ENCODE data around the gene MTNR1A.

Gene MTNR1A

DNA sequence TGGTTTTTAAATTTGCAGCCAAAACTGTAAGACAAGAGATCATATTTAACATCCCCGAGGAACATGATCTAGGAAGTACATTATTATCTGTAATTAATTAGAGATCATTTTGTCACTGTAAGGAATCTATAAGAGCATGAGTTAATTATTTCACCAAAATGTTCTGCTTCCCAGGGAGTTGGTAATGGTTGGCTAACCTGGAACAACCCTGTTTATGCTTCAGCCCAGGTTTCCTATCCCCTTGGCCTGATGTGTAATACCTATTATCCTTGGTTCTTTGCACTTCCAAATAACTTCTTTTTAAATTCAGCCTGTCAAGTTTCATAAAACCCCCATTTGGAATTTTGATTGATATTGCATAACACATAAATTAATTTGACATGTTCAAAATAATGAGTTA lies 6.4 kb upstream of the MTNR1A start:
- H3K27ac ChIP-seq (ENCODE audit: low read depth, low read length) = no peak overlapping the region
- no peaks in the 10 kb centered on the region for H3K27me3 ChIP-seq (ENCODE audit: control insufficient read depth, insufficient read depth, low read length)
- H3K4me3 ChIP-seq (ENCODE audit: low read depth, low read length) = no peak overlapping the region
- no peaks in the 10 kb centered on the region for H3K36me3 ChIP-seq (ENCODE audit: control insufficient read depth, insufficient read depth, low read length)
- 0 out of 2 replicates have a peak, but pooled peaks cover 4% of the 10 kb centered on the region for H3K9me3 ChIP-seq (ENCODE audit: control insufficient read depth, insufficient read depth, low read depth, low read length)
- no peaks in the 10 kb centered on the region for H3K4me1 ChIP-seq (ENCODE audit: control insufficient read depth, insufficient read depth, low read length)
- no peak overlapping the region for H3K9ac ChIP-seq (ENCODE audit: low read length)

DNA sequence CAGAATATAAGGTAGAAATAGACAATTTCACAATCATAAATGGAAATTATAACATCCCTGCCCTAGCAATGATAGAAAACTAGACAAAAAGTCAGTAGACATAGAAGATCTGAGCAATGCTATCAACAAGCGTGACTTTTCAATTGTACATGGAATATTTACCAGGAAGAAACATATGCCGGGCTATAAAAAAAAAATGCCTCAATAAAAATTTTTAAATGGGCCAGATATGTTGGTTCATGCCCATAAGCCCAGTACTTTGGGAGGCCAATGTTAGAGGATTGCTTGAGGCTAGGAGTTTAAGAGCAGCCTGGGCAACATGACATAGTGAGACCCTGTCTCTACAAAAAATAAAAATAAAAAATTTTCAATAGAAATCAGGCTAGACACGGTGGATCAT lies 5.3 kb upstream of the MTNR1A start:
- Histone ChIP-seq H3K27ac (ENCODE audit: low read depth, low read length) (no peak overlapping the region), H3K4me1 (ENCODE audit: control insufficient read depth, insufficient read depth, low read length) (no peaks in the 10 kb centered on the region), H3K36me3 (ENCODE audit: control insufficient read depth, insufficient read depth, low read length) (no peaks in the 10 kb centered on the region), H3K9ac (ENCODE audit: low read length) (no peak overlapping the region), H3K4me3 (ENCODE audit: low read depth, low read length) (no peak overlapping the region), H3K9me3 (ENCODE audit: control insufficient read depth, insufficient read depth, low read depth, low read length) (0 out of 2 replicates have a peak, but pooled peaks cover 4% of the 10 kb centered on the region), H3K27me3 (ENCODE audit: control insufficient read depth, insufficient read depth, low read length) (peaks cover 5% of the 10 kb centered on the region)

DNA sequence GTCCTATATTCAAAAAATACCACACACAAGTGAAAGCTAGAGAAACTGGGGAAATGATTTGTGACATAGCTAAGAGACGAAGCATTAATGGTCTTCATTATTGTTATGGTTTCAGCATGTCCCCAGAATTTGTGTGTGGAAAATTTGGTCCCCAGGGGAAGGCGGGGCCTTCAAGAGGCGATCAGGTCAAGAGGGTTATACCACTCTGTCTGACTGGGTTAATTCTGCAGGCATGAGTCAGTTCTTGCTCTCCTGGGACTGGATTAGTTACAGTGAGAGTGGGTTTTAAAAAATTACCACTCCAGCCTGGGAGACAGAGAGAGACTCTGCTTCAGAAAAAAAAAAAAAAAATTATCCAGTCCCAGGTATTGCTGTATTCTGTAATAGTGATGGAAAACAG lies 2.1 kb upstream of the MTNR1A start:
- H3K9me3 ChIP-seq (ENCODE audit: control insufficient read depth, insufficient read depth, low read depth, low read length) = 0 out of 2 replicates have a peak, but pooled peaks cover 4% of the 10 kb centered on the region
- peaks cover 18% of the 10 kb centered on the region for H3K27me3 ChIP-seq (ENCODE audit: control insufficient read depth, insufficient read depth, low read length)
- peaks cover 4% of the 10 kb centered on the region; the same call in 1 of the 2 replicates for H3K4me1 ChIP-seq (ENCODE audit: control insufficient read depth, insufficient read depth, low read length)
- H3K36me3 ChIP-seq (ENCODE audit: control insufficient read depth, insufficient read depth, low read length) = no peaks in the 10 kb centered on the region
- H3K4me3 ChIP-seq (ENCODE audit: low read depth, low read length) = no peak overlapping the region
- no peak overlapping the region for H3K9ac ChIP-seq (ENCODE audit: low read length)
- no peak overlapping the region for H3K27ac ChIP-seq (ENCODE audit: low read depth, low read length)

DNA sequence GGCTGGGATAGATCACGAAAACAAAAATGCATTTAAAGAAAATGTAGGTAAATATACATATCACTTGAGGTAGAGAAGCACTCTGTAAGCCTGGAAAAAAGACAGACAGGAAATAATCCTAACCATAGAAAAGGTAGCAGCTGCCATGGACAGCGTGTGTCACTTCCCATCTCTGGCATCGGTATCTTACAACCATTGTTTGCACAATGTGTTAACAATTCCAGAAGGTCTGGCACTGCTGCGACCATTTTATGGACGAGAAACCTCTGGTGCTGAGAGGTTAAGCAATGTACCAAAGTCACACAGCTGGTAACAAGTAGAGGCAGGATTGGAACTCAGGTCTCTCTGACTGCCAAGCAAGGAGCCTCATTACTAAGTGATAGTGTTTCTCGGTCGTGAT lies 1.7 kb upstream of the MTNR1A start:
- H3K27ac ChIP-seq (ENCODE audit: low read depth, low read length) = no peak overlapping the region
- peaks cover 4% of the 10 kb centered on the region; the same call in 1 of the 2 replicates for H3K4me1 ChIP-seq (ENCODE audit: control insufficient read depth, insufficient read depth, low read length)
- H3K9me3 ChIP-seq (ENCODE audit: control insufficient read depth, insufficient read depth, low read depth, low read length) = 0 out of 2 replicates have a peak, but pooled peaks cover 4% of the 10 kb centered on the region
- no peak overlapping the region for H3K4me3 ChIP-seq (ENCODE audit: low read depth, low read length)
- peaks cover 20% of the 10 kb centered on the region for H3K27me3 ChIP-seq (ENCODE audit: control insufficient read depth, insufficient read depth, low read length)
- no peaks in the 10 kb centered on the region for H3K36me3 ChIP-seq (ENCODE audit: control insufficient read depth, insufficient read depth, low read length)
- H3K9ac ChIP-seq (ENCODE audit: low read length) = no peak overlapping the region

DNA sequence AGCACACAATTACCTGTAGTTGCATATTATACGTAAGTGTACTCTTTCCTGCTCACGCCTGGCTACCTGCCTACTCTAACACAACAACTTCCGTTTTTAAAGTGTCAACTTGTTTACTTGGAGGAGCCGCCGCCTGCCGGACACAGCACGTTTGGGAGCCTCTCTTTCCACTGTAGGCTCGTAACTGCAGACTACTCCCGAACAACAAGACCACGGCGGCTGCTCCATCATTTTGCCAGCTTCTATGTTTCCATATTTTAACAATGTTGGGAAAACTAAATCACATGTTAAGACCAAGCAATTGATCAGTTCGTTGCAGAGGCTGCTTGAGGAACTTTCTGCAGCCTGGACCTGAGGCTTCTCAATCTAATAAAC lies 841 bp downstream of the MTNR1A start:
- H3K27me3 ChIP-seq (ENCODE audit: control insufficient read depth, insufficient read depth, low read length) = peaks cover 20% of the 10 kb centered on the region
- no peak overlapping the region for H3K27ac ChIP-seq (ENCODE audit: low read depth, low read length)
- H3K36me3 ChIP-seq (ENCODE audit: control insufficient read depth, insufficient read depth, low read length) = no peaks in the 10 kb centered on the region
- H3K9me3 ChIP-seq (ENCODE audit: control insufficient read depth, insufficient read depth, low read depth, low read length) = no peaks in the 10 kb centered on the region
- H3K9ac ChIP-seq (ENCODE audit: low read length) = peak overlapping the region; percentile 61
- H3K4me1 ChIP-seq (ENCODE audit: control insufficient read depth, insufficient read depth, low read length) = peaks cover 4% of the 10 kb centered on the region; the same call in 1 of the 2 replicates
- H3K4me3 ChIP-seq (ENCODE audit: low read depth, low read length) = peak overlapping the region; percentile 88

DNA sequence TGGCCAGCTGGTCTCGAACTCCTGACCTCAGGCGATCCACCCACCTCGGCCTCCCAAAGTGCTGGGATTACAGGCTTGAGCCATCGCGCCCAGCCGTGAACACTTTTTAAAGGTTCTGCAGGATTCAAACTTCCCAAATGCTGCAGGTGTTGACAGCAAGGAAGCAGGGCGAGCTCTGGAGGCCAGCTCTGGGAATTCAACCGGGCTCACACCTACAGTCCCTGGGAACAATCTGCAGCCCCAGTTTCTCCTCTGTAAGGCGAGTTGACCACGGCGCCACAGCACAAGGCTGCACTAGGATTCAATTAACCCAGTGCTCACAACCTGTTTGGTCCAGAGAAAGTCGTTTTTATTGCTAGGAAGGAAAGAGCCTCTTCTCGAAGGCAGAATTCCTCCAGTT lies 1.6 kb downstream of the MTNR1A start:
- H3K4me3 ChIP-seq (ENCODE audit: low read depth, low read length) = no peak overlapping the region
- H3K27me3 ChIP-seq (ENCODE audit: control insufficient read depth, insufficient read depth, low read length) = peaks cover 20% of the 10 kb centered on the region
- H3K9me3 ChIP-seq (ENCODE audit: control insufficient read depth, insufficient read depth, low read depth, low read length) = no peaks in the 10 kb centered on the region
- H3K36me3 ChIP-seq (ENCODE audit: control insufficient read depth, insufficient read depth, low read length) = no peaks in the 10 kb centered on the region
- no peak overlapping the region for H3K9ac ChIP-seq (ENCODE audit: low read length)
- no peak overlapping the region for H3K27ac ChIP-seq (ENCODE audit: low read depth, low read length)
- H3K4me1 ChIP-seq (ENCODE audit: control insufficient read depth, insufficient read depth, low read length) = peaks cover 4% of the 10 kb centered on the region; the same call in 1 of the 2 replicates

DNA sequence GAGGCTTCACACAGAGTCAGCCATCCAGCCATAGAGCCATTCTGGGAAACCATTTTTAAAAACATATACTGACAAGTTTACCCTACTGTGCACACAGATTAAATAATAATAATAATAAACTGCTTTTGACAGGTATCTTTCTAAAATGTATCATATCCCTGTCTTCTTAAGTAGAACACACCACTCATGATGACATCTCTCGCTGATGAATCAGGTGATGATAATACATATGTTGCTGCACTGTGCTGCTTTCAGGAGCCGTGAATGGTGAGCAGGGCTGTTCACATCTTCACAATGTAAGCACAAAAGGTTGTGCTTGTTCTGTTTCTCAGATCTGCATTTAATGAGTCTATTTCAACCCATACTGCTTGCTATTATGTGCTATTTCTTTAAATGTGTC lies 3.5 kb downstream of the MTNR1A start:
- no peak overlapping the region for H3K9ac ChIP-seq (ENCODE audit: low read length)
- H3K27me3 ChIP-seq (ENCODE audit: control insufficient read depth, insufficient read depth, low read length) = peaks cover 20% of the 10 kb centered on the region
- H3K4me1 ChIP-seq (ENCODE audit: control insufficient read depth, insufficient read depth, low read length) = peaks cover 4% of the 10 kb centered on the region; the same call in 1 of the 2 replicates
- H3K4me3 ChIP-seq (ENCODE audit: low read depth, low read length) = no peak overlapping the region
- H3K36me3 ChIP-seq (ENCODE audit: control insufficient read depth, insufficient read depth, low read length) = no peaks in the 10 kb centered on the region
- H3K9me3 ChIP-seq (ENCODE audit: control insufficient read depth, insufficient read depth, low read depth, low read length) = no peaks in the 10 kb centered on the region
- H3K27ac ChIP-seq (ENCODE audit: low read depth, low read length) = no peak overlapping the region

DNA sequence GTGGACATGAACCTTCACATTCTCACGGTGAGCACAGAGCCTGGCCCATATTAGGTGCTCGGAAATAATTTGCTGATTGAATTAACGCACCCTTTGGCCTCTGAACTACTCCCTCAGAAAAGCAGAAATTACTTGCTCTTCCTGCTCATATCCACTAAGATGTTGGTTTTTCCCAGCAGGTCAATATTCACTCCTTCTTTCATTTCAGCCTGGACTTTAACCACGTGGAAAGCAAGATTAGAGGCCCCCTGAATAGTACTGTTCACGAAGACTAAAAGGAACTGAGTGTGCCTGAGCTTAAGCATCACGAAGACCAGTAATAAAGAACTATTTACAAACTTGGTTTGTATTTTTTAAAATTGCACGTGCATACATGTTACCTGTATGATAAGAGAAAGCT lies 9.9 kb downstream of the MTNR1A start:
- no peaks in the 10 kb centered on the region; the same call in 1 of the 2 replicates for H3K27me3 ChIP-seq (ENCODE audit: control insufficient read depth, insufficient read depth, low read length)
- no peak overlapping the region for H3K27ac ChIP-seq (ENCODE audit: low read depth, low read length)
- H3K4me1 ChIP-seq (ENCODE audit: control insufficient read depth, insufficient read depth, low read length) = no peaks in the 10 kb centered on the region
- peaks cover 10% of the 10 kb centered on the region; the same call in 1 of the 2 replicates for H3K9me3 ChIP-seq (ENCODE audit: control insufficient read depth, insufficient read depth, low read depth, low read length)
- H3K36me3 ChIP-seq (ENCODE audit: control insufficient read depth, insufficient read depth, low read length) = no peaks in the 10 kb centered on the region
- no peak overlapping the region for H3K4me3 ChIP-seq (ENCODE audit: low read depth, low read length)
- no peak overlapping the region for H3K9ac ChIP-seq (ENCODE audit: low read length)

DNA sequence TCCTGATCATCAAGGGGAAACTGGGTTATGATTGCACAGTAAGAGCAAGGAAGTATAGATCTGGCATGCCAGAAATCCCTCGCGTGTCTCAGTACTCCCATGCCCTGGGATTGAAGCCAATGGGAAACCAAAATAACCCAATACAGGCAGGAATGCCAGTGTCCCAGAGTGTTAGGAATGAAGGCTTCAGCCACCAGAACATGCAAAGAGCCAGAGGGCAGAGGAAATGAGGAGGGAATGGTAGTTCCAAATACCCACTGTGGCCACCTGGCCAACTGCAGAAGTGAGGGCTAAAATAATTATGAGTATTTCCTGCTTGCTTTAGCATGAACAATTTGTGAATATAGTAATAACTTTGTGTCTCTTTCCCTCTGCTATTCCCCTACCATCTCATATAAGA lies 12.2 kb downstream of the MTNR1A start:
- Histone ChIP-seq H3K9me3 (ENCODE audit: control insufficient read depth, insufficient read depth, low read depth, low read length) (peaks cover 18% of the 10 kb centered on the region; the same call in 1 of the 2 replicates), H3K4me3 (ENCODE audit: low read depth, low read length) (no peak overlapping the region), H3K36me3 (ENCODE audit: control insufficient read depth, insufficient read depth, low read length) (no peaks in the 10 kb centered on the region), H3K27me3 (ENCODE audit: control insufficient read depth, insufficient read depth, low read length) (no peaks in the 10 kb centered on the region; the same call in 1 of the 2 replicates), H3K4me1 (ENCODE audit: control insufficient read depth, insufficient read depth, low read length) (no peaks in the 10 kb centered on the region), H3K9ac (ENCODE audit: low read length) (no peak overlapping the region), H3K27ac (ENCODE audit: low read depth, low read length) (no peak overlapping the region)

DNA sequence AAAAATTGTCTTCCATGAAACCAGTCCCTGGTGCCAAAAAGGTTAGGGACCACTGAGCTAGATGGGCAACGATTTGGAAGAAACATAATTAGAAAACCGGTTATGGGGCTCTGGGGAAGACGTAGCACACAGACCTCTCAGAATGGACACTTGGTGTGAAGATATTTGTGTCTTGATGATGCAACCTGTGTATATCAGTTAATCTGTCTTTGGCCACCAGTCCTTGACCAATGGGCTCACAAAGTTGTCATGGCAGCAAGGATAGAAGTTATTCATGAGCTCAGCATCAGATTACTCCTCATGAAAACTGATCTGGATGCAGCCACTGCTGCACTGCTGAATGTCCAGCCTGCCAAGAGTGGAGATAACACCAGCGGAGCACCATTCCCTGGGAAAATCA lies 13.6 kb downstream of the MTNR1A start:
- H3K4me1 ChIP-seq (ENCODE audit: control insufficient read depth, insufficient read depth, low read length) = no peaks in the 10 kb centered on the region
- no peak overlapping the region for H3K4me3 ChIP-seq (ENCODE audit: low read depth, low read length)
- H3K27me3 ChIP-seq (ENCODE audit: control insufficient read depth, insufficient read depth, low read length) = no peaks in the 10 kb centered on the region; the same call in 1 of the 2 replicates
- H3K36me3 ChIP-seq (ENCODE audit: control insufficient read depth, insufficient read depth, low read length) = no peaks in the 10 kb centered on the region
- peaks cover 18% of the 10 kb centered on the region; the same call in 1 of the 2 replicates for H3K9me3 ChIP-seq (ENCODE audit: control insufficient read depth, insufficient read depth, low read depth, low read length)
- no peak overlapping the region for H3K27ac ChIP-seq (ENCODE audit: low read depth, low read length)
- H3K9ac ChIP-seq (ENCODE audit: low read length) = no peak overlapping the region

DNA sequence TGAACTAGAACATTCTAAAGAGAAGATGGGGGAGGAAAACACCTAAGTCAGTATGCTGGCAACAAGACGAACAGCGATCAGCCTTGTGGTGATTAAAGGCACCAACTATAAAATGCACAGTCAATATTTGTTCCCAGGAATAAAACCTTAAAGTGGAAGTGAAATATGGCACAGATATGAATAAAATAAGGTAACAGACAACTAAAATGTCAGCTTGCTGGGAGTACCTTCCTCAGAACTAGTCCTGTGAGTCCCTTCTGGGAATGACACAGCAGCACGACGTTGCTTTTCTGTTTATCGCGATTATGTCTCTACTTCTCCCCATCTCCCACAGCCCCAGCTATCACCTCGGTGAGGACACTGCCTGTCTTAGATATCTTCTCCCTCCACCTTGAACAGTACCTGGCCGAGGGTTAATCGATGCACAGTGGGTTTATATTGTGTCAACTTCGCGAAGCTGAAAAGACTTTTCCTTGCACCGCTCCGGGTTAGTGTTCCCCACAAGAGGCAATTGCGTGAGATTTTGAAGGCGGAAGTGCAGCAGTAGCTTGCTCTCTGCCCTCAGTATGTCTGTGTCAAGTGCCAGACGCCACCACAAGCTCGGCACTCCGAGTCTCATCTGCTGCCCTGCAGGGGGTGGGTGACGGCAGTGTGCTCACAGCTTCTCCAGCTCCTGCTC lies 17.4 kb downstream of the MTNR1A start:
- Histone ChIP-seq H3K4me3 (ENCODE audit: low read depth, low read length) (no peak overlapping the region), H3K9ac (ENCODE audit: low read length) (no peak overlapping the region), H3K9me3 (ENCODE audit: control insufficient read depth, insufficient read depth, low read depth, low read length) (peaks cover 9% of the 10 kb centered on the region; the same call in 1 of the 2 replicates), H3K4me1 (ENCODE audit: control insufficient read depth, insufficient read depth, low read length) (no peaks in the 10 kb centered on the region), H3K27ac (ENCODE audit: low read depth, low read length) (no peak overlapping the region), H3K27me3 (ENCODE audit: control insufficient read depth, insufficient read depth, low read length) (no peaks in the 10 kb centered on the region), H3K36me3 (ENCODE audit: control insufficient read depth, insufficient read depth, low read length) (no peaks in the 10 kb centered on the region)
